Heart right ventricle (tissue), 16 donors: ENCODE measurements around the gene FAM227B. TPM values are rescaled to one million over a fixed set of nuclear protein-coding genes. Genes with fewer than 3 reads are reported as not detected.
"Not testable (repeated sequence)": the region's sequence is repeated elsewhere in the genome, so short reads cannot be mapped to it uniquely, and the experiment has no call there.

Source experiments
- ATAC-seq, 8 donors: fragments of 200-7000 bp; cut with Tn5 transposase; one replicate each; pipeline ENCODE4 v1.9.1; 2020; ENCODE audit warnings: mild to moderate bottlenecking in 8 of 8, moderate library complexity in 8 of 8, moderate number of reproducible peaks in 1 of 8
- DNase-seq, 2 donors: peaks; one replicate each; pipeline ENCODE4 v3.0.0-alpha.2; 2020
- H3K27ac ChIP-seq, 10 donors: fragments of 200-600 bp; sonication (generic) in 2 of 10; one replicate each; pipeline versions ENCODE4 v1.5.0 to v1.8.0; 2020 to 2022; ENCODE audit warnings: mild to moderate bottlenecking in 3 of 10
- H3K27me3 ChIP-seq, 7 donors: fragments of 200-600 bp; one replicate each; pipeline ENCODE4 v1.8.0; 2021 to 2022; ENCODE audit warnings: mild to moderate bottlenecking in 2 of 7
- H3K36me3 ChIP-seq, 9 donors: fragments of 200-600 bp; sonication (generic) in 1 of 9; one replicate each; pipeline versions ENCODE4 v1.5.0 to v1.8.0; 2020 to 2022; ENCODE audit warnings: mild to moderate bottlenecking in 2 of 9
- H3K4me1 ChIP-seq, 9 donors: fragments of 200-600 bp; sonication (generic) in 1 of 9; one replicate each; pipeline versions ENCODE4 v1.5.0 to v1.8.0; 2020 to 2022; ENCODE audit warnings: mild to moderate bottlenecking in 4 of 9
- H3K4me3 ChIP-seq, 10 donors: fragments of 200-600 bp; sonication (generic) in 2 of 10; one replicate each; pipeline versions ENCODE4 v1.5.0 to v1.8.0; 2020 to 2022; ENCODE audit warnings: mild to moderate bottlenecking in 7 of 10, moderate library complexity in 2 of 10
- H3K9me3 ChIP-seq, 11 donors: fragments of 200-600 bp in 10 of 11; sonication (generic) in 2 of 11; one replicate each; pipeline versions ENCODE4 v1.5.0 to v1.8.0; 2013 to 2022; ENCODE audit warnings: mild to moderate bottlenecking in 2 of 11, control low read depth in 1 of 11, moderate library complexity in 1 of 11
- WGBS, 2 donors: extraction: QIAGEN DNeasy Blood & Tissue Kit; methylation state at CpG; one replicate each; pipeline ENCODE4 v1.1.7; 2013; ENCODE audit warnings: inconsistent platforms in 1 of 2; 5-methylcytosine and 5-hydroxymethylcytosine counted together
- intact Hi-C, 10 donors: fragments of 100-400 bp; cut with DNase I; formaldehyde crosslinking; loops; one replicate each; pipeline versions ENCODE4 v1.11.1 to v1.14.2; 2022
- polyA plus RNA-seq, 2 donors: library from polyadenylated mRNA; stranded (reverse); fragments of 200-250 nt; gene quantifications; one replicate each; pipeline ENCODE4 v1.2.3, GENCODE V29; 2013
- total RNA-seq, 10 donors: library from RNA; stranded (reverse); fragmentation: NEBNext Ultra II Directional in 3 of 10; extraction: Animal tissue kit (Norgen Biotek cat#: 25700) in 3 of 10; gene quantifications; one replicate each; pipeline versions ENCODE4 v1.2.1 to v1.2.4, GENCODE V29; 2021 to 2023
- TF ChIP-seq, protein P1 (sequence below), 9 donors: fragments of 200-600 bp; sonication (generic) in 2 of 9; IDR thresholded peaks; one replicate each; pipeline versions ENCODE4 v1.5.0 to v1.8.0; 2021 to 2022; ENCODE audit warnings: antibody characterized with exemption in 9 of 9, mild to moderate bottlenecking in 5 of 9, moderate library complexity in 1 of 9
- donor health status: Arrhythmogenic right ventricular cardiomyopathy.
- donor health status: ischemic (EF 13 %, LVEDD 7.1; RV severe dilation, severe dysfunction).
- donor health status: healthy with polysubstance abuse.
- donor health status: DM: no; HTN: yes; CAD: no.
- donor health status: DM: no; HTN: no; CAD: no.
- donor health status: ischemic (EF 25% LVEDD 6.9; RV normal size, moderate dysfunction).
- donor health status: ischemic (EF 25% LVEDD 5.7; RV mildly dilated, moderate dysfunction).
- donor health status: healthy.
- donor health status: DM: yes; HTN: yes; CAD: no.
- donor health status: Ischemic cardiomyopathy.
- donor health status: ischemic (EF 35%, LVEDD 5.7; RV mildly dilated, moderate dysfunction).
- donor health status: nonischemic (EF 11% LVEDD 7.7; RV severe dilation, severe dysfunction).
- donor health status: DM: yes; HTN: yes; CAD: no.
- donor health status: PGD.
- donor health status: ischemic (EF 29% LVEDD 5.4; RV normal size, mild dysfunction).
- donor health status: nonischemic (EF 23%, LVEDD 6.1; RV moderate dilation, normal function).

FAM227B gene
- total and polyA plus RNA-seq, 12 donors: 5.1 to 22.8 (median 14.4) TPM

DNA sequence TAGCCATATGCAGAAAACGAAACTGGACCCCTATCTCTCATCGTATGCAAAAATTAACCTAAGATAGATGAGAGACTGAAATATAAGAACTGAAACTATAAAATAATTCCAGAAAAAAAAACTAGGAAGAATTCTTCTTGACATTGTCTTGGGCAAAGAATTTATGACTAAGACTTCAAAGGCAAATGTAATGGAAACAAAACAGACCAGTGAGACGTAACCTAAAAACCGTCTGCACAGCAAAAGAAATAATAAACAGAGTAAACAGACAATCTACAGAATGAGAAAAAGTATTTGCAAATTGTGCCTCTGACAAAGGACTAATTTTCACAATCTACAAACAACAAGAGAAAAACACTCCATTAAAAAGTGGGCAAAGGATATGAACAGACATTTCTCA is 92.3 kb downstream of the FAM227B start:
- no peaks in the 10 kb centered on the region for H3K4me1 ChIP-seq
- TF ChIP-seq, protein P1, sequence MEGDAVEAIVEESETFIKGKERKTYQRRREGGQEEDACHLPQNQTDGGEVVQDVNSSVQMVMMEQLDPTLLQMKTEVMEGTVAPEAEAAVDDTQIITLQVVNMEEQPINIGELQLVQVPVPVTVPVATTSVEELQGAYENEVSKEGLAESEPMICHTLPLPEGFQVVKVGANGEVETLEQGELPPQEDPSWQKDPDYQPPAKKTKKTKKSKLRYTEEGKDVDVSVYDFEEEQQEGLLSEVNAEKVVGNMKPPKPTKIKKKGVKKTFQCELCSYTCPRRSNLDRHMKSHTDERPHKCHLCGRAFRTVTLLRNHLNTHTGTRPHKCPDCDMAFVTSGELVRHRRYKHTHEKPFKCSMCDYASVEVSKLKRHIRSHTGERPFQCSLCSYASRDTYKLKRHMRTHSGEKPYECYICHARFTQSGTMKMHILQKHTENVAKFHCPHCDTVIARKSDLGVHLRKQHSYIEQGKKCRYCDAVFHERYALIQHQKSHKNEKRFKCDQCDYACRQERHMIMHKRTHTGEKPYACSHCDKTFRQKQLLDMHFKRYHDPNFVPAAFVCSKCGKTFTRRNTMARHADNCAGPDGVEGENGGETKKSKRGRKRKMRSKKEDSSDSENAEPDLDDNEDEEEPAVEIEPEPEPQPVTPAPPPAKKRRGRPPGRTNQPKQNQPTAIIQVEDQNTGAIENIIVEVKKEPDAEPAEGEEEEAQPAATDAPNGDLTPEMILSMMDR (IDR thresholded peaks at IDR 0.05): no peak
- peaks cover 0 to 15% (median 0%) of the 10 kb centered on the region in 11 donors for H3K9me3 ChIP-seq
- no peaks in the 10 kb centered on the region for H3K36me3 ChIP-seq
- no peak overlapping the region for H3K4me3 ChIP-seq
- ATAC-seq (no peak), DNase-seq (no peak)
- no peaks in the 10 kb centered on the region for H3K27me3 ChIP-seq
- intact Hi-C loops: no loop called here
- H3K27ac ChIP-seq: no peak overlapping the region
- 82 to 92% methylated on average over 4 of the region's 4 CpGs for WGBS, 2 donors

DNA sequence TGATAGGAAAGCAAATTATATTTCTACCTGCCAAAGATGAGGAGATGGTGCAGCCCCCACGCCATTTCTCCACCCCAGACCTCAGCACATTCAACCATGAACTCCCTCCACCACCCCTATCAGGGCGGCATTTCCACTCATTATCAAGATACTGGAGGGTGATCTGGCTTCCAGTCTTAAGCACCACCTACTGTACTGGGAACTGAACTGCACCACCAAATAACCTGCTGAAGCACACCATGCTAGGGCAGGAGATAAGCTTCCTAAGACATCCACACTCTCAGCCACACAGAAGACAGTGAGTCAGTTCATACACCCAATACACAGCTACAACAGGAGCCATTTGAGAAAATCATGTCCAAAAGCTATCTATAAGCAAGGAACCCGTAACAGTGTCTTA is 98.8 kb downstream of the FAM227B start:
- TF ChIP-seq, protein P1 (IDR thresholded peaks at IDR 0.05): peak in 1 of 9 donors; percentile 15
- ATAC-seq: peak in 1 of 8 donors; percentile 29

DNA sequence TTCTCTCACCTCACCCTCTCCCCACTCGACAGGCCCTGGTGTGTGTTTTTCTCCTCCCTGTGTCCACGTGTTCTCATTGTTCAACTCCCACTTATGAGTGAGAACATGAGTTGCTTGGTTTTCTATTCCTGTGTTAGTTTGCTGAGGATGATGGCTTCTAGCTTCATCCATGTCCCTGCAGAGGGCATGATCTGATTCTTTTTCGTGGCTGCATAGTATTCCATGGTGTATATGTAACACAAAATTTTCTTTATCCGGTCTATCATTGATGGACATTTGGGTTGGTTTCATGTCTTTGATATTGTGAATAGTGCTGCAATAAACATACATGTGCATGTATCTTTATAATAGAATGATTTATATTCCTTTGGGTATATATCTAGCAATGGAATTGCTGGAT is 107.9 kb downstream of the FAM227B start:
- WGBS, 2 donors: 84 to 87% methylated on average over 4 of the region's 4 CpGs
- ATAC-seq, H3K4me3 ChIP-seq, DNase-seq, intact Hi-C loops, H3K27me3 ChIP-seq, H3K4me1 ChIP-seq, H3K27ac ChIP-seq, H3K36me3 ChIP-seq: not testable (repeated sequence)
- peaks cover 0 to 11% (median 0%) of the 10 kb centered on the region in 11 donors for H3K9me3 ChIP-seq

More for the DNA sequence above, 98.8 kb downstream of the FAM227B start:
- intact Hi-C loops: no loop called here
- no peak for DNase-seq
- H3K27ac ChIP-seq: no peak overlapping the region
- H3K4me3 ChIP-seq: no peak overlapping the region
- H3K36me3 ChIP-seq: no peaks in the 10 kb centered on the region
- H3K4me1 ChIP-seq: no peaks in the 10 kb centered on the region
- WGBS, 2 donors: 73% methylated on average over 3 of the region's 3 CpGs
- H3K9me3 ChIP-seq: peaks cover 0 to 26% (median 0%) of the 10 kb centered on the region in 11 donors
- H3K27me3 ChIP-seq: no peaks in the 10 kb centered on the region

DNA sequence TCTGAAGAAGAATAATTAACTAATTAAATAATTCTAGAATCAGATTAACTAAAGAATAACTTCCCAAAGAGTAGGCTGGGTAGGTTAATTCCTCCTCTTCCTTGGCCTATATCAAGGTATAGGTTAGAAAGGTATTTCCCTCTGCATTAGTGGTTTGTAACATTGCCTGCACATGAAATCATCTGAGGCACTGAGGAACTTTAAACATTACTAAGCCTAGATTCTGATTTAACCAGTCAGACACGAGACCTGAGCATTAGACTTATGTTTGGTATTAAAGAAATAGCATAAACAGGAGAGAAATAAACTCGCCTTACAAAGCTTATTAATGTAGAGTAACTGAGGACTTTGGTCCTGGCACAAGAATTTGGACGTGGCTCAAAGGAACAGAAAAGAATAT is 113.4 kb downstream of the FAM227B start:
- H3K27me3 ChIP-seq: no peaks in the 10 kb centered on the region
- H3K9me3 ChIP-seq: peaks cover 0 to 8% (median 0%) of the 10 kb centered on the region in 11 donors
- H3K4me3 ChIP-seq: no peak overlapping the region
- H3K36me3 ChIP-seq: no peaks in the 10 kb centered on the region
- TF ChIP-seq, protein P1 (IDR thresholded peaks at IDR 0.05): no peak
- no peak for ATAC-seq
- 73 to 79% methylated on average over 3 of the region's 3 CpGs for WGBS, 2 donors
- H3K27ac ChIP-seq: no peak overlapping the region
- H3K4me1 ChIP-seq: no peaks in the 10 kb centered on the region
- intact Hi-C loops: no loop called here
- no peak for DNase-seq

DNA sequence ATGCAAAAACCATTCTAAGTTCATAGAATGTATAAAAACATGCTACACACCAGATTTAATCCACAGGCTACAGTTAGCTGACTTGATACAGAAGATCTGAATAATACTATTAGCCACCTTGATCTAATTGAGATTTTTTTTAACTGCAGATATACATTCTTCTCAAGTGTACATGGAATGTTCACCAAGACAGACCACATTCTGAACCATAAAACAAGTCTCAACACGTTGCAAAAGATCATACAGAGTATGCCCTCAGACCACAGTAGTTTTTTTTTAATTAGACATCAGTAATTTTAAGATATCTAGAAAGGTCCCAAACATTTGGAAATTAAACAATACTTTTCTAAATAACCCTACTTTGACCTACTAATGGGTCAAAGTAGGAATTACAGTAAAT is 114.3 kb downstream of the FAM227B start:
- no peak overlapping the region for H3K27ac ChIP-seq
- ATAC-seq (no peak), DNase-seq (no peak)
- no peak overlapping the region for H3K4me3 ChIP-seq
- H3K36me3 ChIP-seq: no peaks in the 10 kb centered on the region
- no peaks in the 10 kb centered on the region for H3K27me3 ChIP-seq
- TF ChIP-seq, protein P1 (IDR thresholded peaks at IDR 0.05): no peak
- intact Hi-C loops: no loop called here
- 53 to 65% methylated on average over 1 of the region's 1 CpG for whole genome bisulfite sequencing, 2 donors
- H3K9me3 ChIP-seq: peaks cover 0 to 16% (median 0%) of the 10 kb centered on the region in 11 donors
- H3K4me1 ChIP-seq: no peaks in the 10 kb centered on the region
